GM12891 (cell line): ENCODE measurements around the gene CALM1.

ENCODE experiments used
- POLR2A ChIP-seq: IDR thresholded peaks from 2 replicates; pipeline ENCODE4 v1.6.1; 2011; ENCODE audit warnings: low read depth, low read length, control low read depth
- POLR2AphosphoS5 ChIP-seq: IDR thresholded peaks from 2 replicates; pipeline ENCODE4 v1.6.1; 2011; ENCODE audit warnings: low read depth, low read length, control low read depth
- POU2F2 ChIP-seq: IDR thresholded peaks from 2 replicates; pipeline ENCODE4 v1.6.1; 2011; ENCODE audit warnings: low read depth, mild to moderate bottlenecking, control low read depth, low read length, moderate library complexity
- SPI1 ChIP-seq: IDR thresholded peaks from 2 replicates; pipeline ENCODE4 v1.6.1; 2011; ENCODE audit warnings: low read depth, low read length, control low read depth
- TAF1 ChIP-seq: IDR thresholded peaks from 2 replicates; pipeline ENCODE4 v1.6.1; 2011; ENCODE audit warnings: low read depth, low read length, control low read depth

DNA sequence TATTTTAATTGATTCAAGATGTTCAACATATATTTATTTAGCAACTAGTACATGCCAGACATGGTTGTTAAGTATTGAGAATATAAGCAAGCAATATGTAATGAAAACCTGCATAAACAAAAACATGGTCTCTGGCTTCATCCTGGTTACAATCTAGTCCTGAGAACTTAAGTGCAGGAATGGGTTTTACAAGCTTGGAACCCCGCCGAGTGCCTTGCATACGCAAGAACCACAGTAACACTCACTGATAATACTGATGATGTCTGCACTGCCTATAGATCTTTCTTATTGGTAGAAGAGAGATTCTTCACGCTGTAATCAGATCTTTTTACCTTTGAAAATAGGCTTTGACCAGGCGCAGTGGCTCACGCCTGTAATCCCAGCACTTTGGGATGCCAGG is 22.9 kb upstream of the CALM1 start:
- TF ChIP-seq TAF1 = no peak
- TF ChIP-seq POLR2AphosphoS5 = no peak
- no peak for TF ChIP-seq POLR2A
- no peak for TF ChIP-seq SPI1
- TF ChIP-seq POU2F2 = no peak
